Measurements from ENCODE around the gene RREB1. TPM values are rescaled to one million over a fixed set of nuclear protein-coding genes. Genes with fewer than 3 reads are reported as not detected.

The RREB1 gene
- total RNA-seq, 1 experiment from 2014 or later, result 15.7 TPM

GRCh38 chr6:7195339-7196018 lies 87.7 kb downstream of the RREB1 start:
- in situ Hi-C loops (cut with HindIII; ENCODE audit: low pct_unique_long_range_greater_than_20kb, low sequenced_read_pairs), result no loop called here

GRCh38 chr6:7196019-7196402 lies 88.2 kb downstream of the RREB1 start:
- in situ Hi-C loops (cut with HindIII; ENCODE audit: low pct_unique_long_range_greater_than_20kb, low sequenced_read_pairs), result no loop called here
- DNase-seq (ENCODE audit: low read depth, low spot score), result no peak

More at GRCh38 chr6:7195339-7196018, 87.7 kb downstream of the RREB1 start:
- no peak for DNase-seq (ENCODE audit: low read depth, low spot score)

GRCh38 chr6:7196685-7197283 lies 89.0 kb downstream of the RREB1 start:
- no peak for DNase-seq (ENCODE audit: low read depth, low spot score)
- in situ Hi-C loops (cut with HindIII; ENCODE audit: low pct_unique_long_range_greater_than_20kb, low sequenced_read_pairs), result no loop called here

- no peak for DNase-seq (ENCODE audit: low read depth, low spot score)
- in situ Hi-C loops (cut with HindIII; ENCODE audit: low pct_unique_long_range_greater_than_20kb, low sequenced_read_pairs), result no loop called here
Observed at GRCh38 chr6:7197747-7198146, 90.0 kb downstream of the RREB1 start.

- DNase-seq (ENCODE audit: low read depth, low spot score), result no peak
- in situ Hi-C loops (cut with HindIII; ENCODE audit: low pct_unique_long_range_greater_than_20kb, low sequenced_read_pairs), result no loop called here
Observed at GRCh38 chr6:7198833-7199800, 91.4 kb downstream of the RREB1 start.

GRCh38 chr6:7200598-7201443 lies 93.1 kb downstream of the RREB1 start:
- in situ Hi-C loops (cut with HindIII; ENCODE audit: low pct_unique_long_range_greater_than_20kb, low sequenced_read_pairs), result no loop called here
- no peak for DNase-seq (ENCODE audit: low read depth, low spot score)

GRCh38 chr6:7201444-7201731 lies 93.6 kb downstream of the RREB1 start:
- no peak for DNase-seq (ENCODE audit: low read depth, low spot score)
- in situ Hi-C loops (cut with HindIII; ENCODE audit: low pct_unique_long_range_greater_than_20kb, low sequenced_read_pairs), result no loop called here

GRCh38 chr6:7201732-7202541 lies 94.2 kb downstream of the RREB1 start:
- DNase-seq (ENCODE audit: low read depth, low spot score), result no peak

GRCh38 chr6:7202950-7203349 lies 95.2 kb downstream of the RREB1 start:
- in situ Hi-C loops (cut with HindIII; ENCODE audit: low pct_unique_long_range_greater_than_20kb, low sequenced_read_pairs), result no loop called here
- no peak for DNase-seq (ENCODE audit: low read depth, low spot score)

More at GRCh38 chr6:7201732-7202541, 94.2 kb downstream of the RREB1 start:
- in situ Hi-C loops (cut with HindIII; ENCODE audit: low pct_unique_long_range_greater_than_20kb, low sequenced_read_pairs), result no loop called here

GRCh38 chr6:7203939-7204338 lies 96.2 kb downstream of the RREB1 start:
- no peak for DNase-seq (ENCODE audit: low read depth, low spot score)
- in situ Hi-C loops (cut with HindIII; ENCODE audit: low pct_unique_long_range_greater_than_20kb, low sequenced_read_pairs), result no loop called here

- in situ Hi-C loops (cut with HindIII; ENCODE audit: low pct_unique_long_range_greater_than_20kb, low sequenced_read_pairs), result no loop called here
- DNase-seq (ENCODE audit: low read depth, low spot score), result no peak
Observed at GRCh38 chr6:7204726-7205125, 97.0 kb downstream of the RREB1 start.

GRCh38 chr6:7207720-7208119 lies 100.0 kb downstream of the RREB1 start:
- in situ Hi-C loops (cut with HindIII; ENCODE audit: low pct_unique_long_range_greater_than_20kb, low sequenced_read_pairs), result no loop called here
- DNase-seq (ENCODE audit: low read depth, low spot score), result no peak

- in situ Hi-C loops (cut with HindIII; ENCODE audit: low pct_unique_long_range_greater_than_20kb, low sequenced_read_pairs), result no loop called here
- DNase-seq (ENCODE audit: low read depth, low spot score), result no peak
Observed at GRCh38 chr6:7213416-7213815, 105.7 kb downstream of the RREB1 start.

- in situ Hi-C loops (cut with HindIII; ENCODE audit: low pct_unique_long_range_greater_than_20kb, low sequenced_read_pairs), result no loop called here
- DNase-seq (ENCODE audit: low read depth, low spot score), result no peak
Observed at GRCh38 chr6:7214468-7214867, 106.7 kb downstream of the RREB1 start.

GRCh38 chr6:7215131-7215530 lies 107.4 kb downstream of the RREB1 start:
- DNase-seq (ENCODE audit: low read depth, low spot score), result no peak
- in situ Hi-C loops (cut with HindIII; ENCODE audit: low pct_unique_long_range_greater_than_20kb, low sequenced_read_pairs), result no loop called here

- in situ Hi-C loops (cut with HindIII; ENCODE audit: low pct_unique_long_range_greater_than_20kb, low sequenced_read_pairs), result no loop called here
- no peak for DNase-seq (ENCODE audit: low read depth, low spot score)
Observed at GRCh38 chr6:7215798-7216231, 108.1 kb downstream of the RREB1 start.

Measured in SK-MEL-5 (cell line).